ENCODE results near the gene KRT4. TPM values are rescaled to one million over a fixed set of nuclear protein-coding genes. Genes with fewer than 3 reads are reported as not detected.

Gene KRT4
- total RNA-seq, 1 donor from 2014 or later, result not detected

GRCh38 chr12:52800259-52800917 is 13.5 kb downstream of the KRT4 start:
- Mint-ChIP-seq H3K27me3 (ENCODE audit: unreplicated experiment) (peaks cover 2% of the 10 kb centered on the region), H3K36me3 (ENCODE audit: unreplicated experiment) (no peaks in the 10 kb centered on the region), H3K4me3 (ENCODE audit: unreplicated experiment) (no peak overlapping the region), H3K4me1 (ENCODE audit: low read depth, unreplicated experiment) (peaks cover 2% of the 10 kb centered on the region), H3K9me3 (ENCODE audit: unreplicated experiment) (peaks cover 3% of the 10 kb centered on the region), H3K27ac (ENCODE audit: unreplicated experiment) (no peak overlapping the region)
- no peak for DNase-seq
- no peak for TF ChIP-seq CTCF (IDR thresholded peaks at IDR 0.05; ENCODE audit: partially characterized antibody, unreplicated experiment)

- DNase-seq, result no peak
- Mint-ChIP-seq H3K27ac (ENCODE audit: unreplicated experiment) (no peak overlapping the region), H3K9me3 (ENCODE audit: unreplicated experiment) (peaks cover 2% of the 10 kb centered on the region), H3K4me3 (ENCODE audit: unreplicated experiment) (no peak overlapping the region), H3K36me3 (ENCODE audit: unreplicated experiment) (no peaks in the 10 kb centered on the region), H3K27me3 (ENCODE audit: unreplicated experiment) (peaks cover 2% of the 10 kb centered on the region), H3K4me1 (ENCODE audit: low read depth, unreplicated experiment) (peaks cover 2% of the 10 kb centered on the region)
- no peak for TF ChIP-seq CTCF (IDR thresholded peaks at IDR 0.05; ENCODE audit: partially characterized antibody, unreplicated experiment)
These were observed 14.3 kb downstream of the KRT4 start for GRCh38 chr12:52799505-52800211.

- H3K36me3 Mint-ChIP-seq (ENCODE audit: unreplicated experiment), result no peaks in the 10 kb centered on the region
- peaks cover 2% of the 10 kb centered on the region for H3K9me3 Mint-ChIP-seq (ENCODE audit: unreplicated experiment)
- H3K4me3 Mint-ChIP-seq (ENCODE audit: unreplicated experiment), result no peak overlapping the region
- H3K27me3 Mint-ChIP-seq (ENCODE audit: unreplicated experiment), result peaks cover 2% of the 10 kb centered on the region
- peaks cover 2% of the 10 kb centered on the region for H3K4me1 Mint-ChIP-seq (ENCODE audit: low read depth, unreplicated experiment)
- DNase-seq, result no peak
- H3K27ac Mint-ChIP-seq (ENCODE audit: unreplicated experiment), result no peak overlapping the region
- TF ChIP-seq CTCF (IDR thresholded peaks at IDR 0.05; ENCODE audit: partially characterized antibody, unreplicated experiment), result no peak
These were observed 15.0 kb downstream of the KRT4 start for GRCh38 chr12:52798671-52799504.

- no peaks in the 10 kb centered on the region for H3K36me3 Mint-ChIP-seq (ENCODE audit: unreplicated experiment)
- H3K4me1 Mint-ChIP-seq (ENCODE audit: low read depth, unreplicated experiment), result peaks cover 2% of the 10 kb centered on the region
- peaks cover 2% of the 10 kb centered on the region for H3K9me3 Mint-ChIP-seq (ENCODE audit: unreplicated experiment)
- no peak overlapping the region for H3K4me3 Mint-ChIP-seq (ENCODE audit: unreplicated experiment)
- TF ChIP-seq CTCF (IDR thresholded peaks at IDR 0.05; ENCODE audit: partially characterized antibody, unreplicated experiment), result no peak
- peaks cover 2% of the 10 kb centered on the region for H3K27me3 Mint-ChIP-seq (ENCODE audit: unreplicated experiment)
- no peak overlapping the region for H3K27ac Mint-ChIP-seq (ENCODE audit: unreplicated experiment)
- DNase-seq, result no peak
These were observed 15.8 kb downstream of the KRT4 start for GRCh38 chr12:52798003-52798670.
